Gastrocnemius medialis (tissue), 4 donors: ENCODE data around the gene UTRN. TPM values are rescaled to one million over a fixed set of nuclear protein-coding genes. Genes with fewer than 3 reads are reported as not detected.

Experiments used
- ATAC-seq, 2 donors: fragments of 150-250 bp; one replicate each; pipeline ENCODE4 v1.9.1; 2016
- DNase-seq, 2 donors: peaks; one replicate each; pipeline ENCODE4 v3.0.0-alpha.2; 2019
- H3K27ac ChIP-seq, 4 donors: fragments of 200-600 bp; sonication (generic); 1 replicate in 1 of 4; 2 replicates in 3 of 4; pipeline ENCODE4 v1.5.1; 2016 to 2018; ENCODE audit warnings: mild to moderate bottlenecking in 2 of 4, moderate library complexity in 1 of 4
- H3K27me3 ChIP-seq, 3 donors: fragments of 200-600 bp; sonication (generic) in 2 of 3; 1 replicate in 1 of 3; 2 replicates in 2 of 3; pipeline versions ENCODE4 v1.5.1 to v1.6.0; 2016 to 2019; ENCODE audit warnings: mild to moderate bottlenecking in 1 of 3, moderate library complexity in 1 of 3
- H3K36me3 ChIP-seq, 2 donors: fragments of 200-600 bp; sonication (generic) in 1 of 2; one replicate each; pipeline ENCODE4 v1.5.1; 2017 to 2018
- H3K4me1 ChIP-seq, 2 donors: fragments of 200-600 bp; sonication (generic) in 1 of 2; one replicate each; pipeline ENCODE4 v1.5.1; 2016 to 2017; ENCODE audit warnings: mild to moderate bottlenecking in 2 of 2
- H3K4me3 ChIP-seq, 4 donors: fragments of 200-600 bp; sonication (generic) in 3 of 4; 1 replicate in 1 of 4; 2 replicates in 3 of 4; pipeline ENCODE4 v1.5.1; 2016 to 2019; ENCODE audit warnings: mild to moderate bottlenecking in 2 of 4
- H3K9me3 ChIP-seq, 3 donors: fragments of 200-600 bp; sonication (generic) in 2 of 3; 1 replicate in 1 of 3; 2 replicates in 2 of 3; pipeline ENCODE4 v1.5.1; 2016 to 2019
- POLR2A ChIP-seq, 2 donors: fragments of 450-650 bp; IDR thresholded peaks; one replicate each; pipeline ENCODE4 v1.6.1; 2017; ENCODE audit warnings: antibody characterized with exemption in 2 of 2, mild to moderate bottlenecking in 2 of 2, moderate library complexity in 2 of 2
- in situ Hi-C, 4 donors: fragments of 200-750 bp; cut with MboI; loops; one replicate each; pipeline versions ENCODE4 v1.15.0 to v1.8.0; 2017; ENCODE audit warnings: low sequenced_read_pairs in 4 of 4
- intact Hi-C: fragments of 100-400 bp; cut with DNase I; formaldehyde crosslinking; loops from one replicate; pipeline ENCODE4 v1.15.1; 2023; ENCODE audit warnings: low total_unique reads
- total RNA-seq, 4 donors: library from RNA; depleted of rRNA; stranded (reverse); fragments of >200 nt; gene quantifications; one replicate each; pipeline versions ENCODE4 v1.1.0 to v1.2.3, GENCODE V29; 2016
- TF ChIP-seq, protein P1 (sequence below), 5 experiments: fragments of 450-650 bp in 3 of 5; fragments of 200-600 bp in 2 of 5; sonication (generic) in 2 of 5; IDR thresholded peaks in 4 of 5; conservative IDR thresholded peaks in 1 of 5; 1 replicate in 4 of 5; 2 replicates in 1 of 5; pipeline ENCODE4 v1.5.1; 2016 to 2019; ENCODE audit warnings: antibody characterized with exemption in 5 of 5, mild to moderate bottlenecking in 3 of 5, moderate library complexity in 3 of 5

UTRN gene
- total RNA-seq, 4 donors from 2014 or later = 24.1 to 66.3 (median 40.1) TPM

DNA sequence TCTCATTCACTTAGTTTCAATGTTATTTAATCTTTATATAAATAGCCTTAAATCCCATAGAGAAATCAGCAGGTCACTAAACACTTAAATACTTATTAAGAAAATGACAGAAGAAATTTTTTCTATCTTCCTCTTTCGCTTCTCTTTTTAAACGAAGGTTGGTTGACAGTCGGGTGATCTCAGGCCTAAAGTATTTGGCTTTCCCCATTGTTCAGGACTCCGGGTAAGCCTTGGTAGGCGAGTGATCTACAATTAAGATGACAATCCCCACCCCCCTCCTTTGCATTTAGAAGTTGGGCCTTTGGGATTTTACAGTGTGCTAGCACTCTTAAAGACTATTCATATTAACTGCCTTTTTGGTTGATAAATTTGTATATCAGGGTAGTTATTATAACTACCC, 19.7 kb upstream of the UTRN start:
- H3K9me3 ChIP-seq = no peaks in the 10 kb centered on the region
- intact Hi-C loops = loop anchor here (5.0 kb wide), 2 partner anchors 48 to 67 kb away; no protein-coding TSS in a partner anchor
- H3K27ac ChIP-seq = peak overlapping the region; percentile 72 to 87 (median 76)
- H3K4me3 ChIP-seq = no peak overlapping the region
- in situ Hi-C loops = no loop called here
- H3K27me3 ChIP-seq = no peaks in the 10 kb centered on the region
- DNase-seq = no peak
- no peak for ATAC-seq
- TF ChIP-seq, protein P1, sequence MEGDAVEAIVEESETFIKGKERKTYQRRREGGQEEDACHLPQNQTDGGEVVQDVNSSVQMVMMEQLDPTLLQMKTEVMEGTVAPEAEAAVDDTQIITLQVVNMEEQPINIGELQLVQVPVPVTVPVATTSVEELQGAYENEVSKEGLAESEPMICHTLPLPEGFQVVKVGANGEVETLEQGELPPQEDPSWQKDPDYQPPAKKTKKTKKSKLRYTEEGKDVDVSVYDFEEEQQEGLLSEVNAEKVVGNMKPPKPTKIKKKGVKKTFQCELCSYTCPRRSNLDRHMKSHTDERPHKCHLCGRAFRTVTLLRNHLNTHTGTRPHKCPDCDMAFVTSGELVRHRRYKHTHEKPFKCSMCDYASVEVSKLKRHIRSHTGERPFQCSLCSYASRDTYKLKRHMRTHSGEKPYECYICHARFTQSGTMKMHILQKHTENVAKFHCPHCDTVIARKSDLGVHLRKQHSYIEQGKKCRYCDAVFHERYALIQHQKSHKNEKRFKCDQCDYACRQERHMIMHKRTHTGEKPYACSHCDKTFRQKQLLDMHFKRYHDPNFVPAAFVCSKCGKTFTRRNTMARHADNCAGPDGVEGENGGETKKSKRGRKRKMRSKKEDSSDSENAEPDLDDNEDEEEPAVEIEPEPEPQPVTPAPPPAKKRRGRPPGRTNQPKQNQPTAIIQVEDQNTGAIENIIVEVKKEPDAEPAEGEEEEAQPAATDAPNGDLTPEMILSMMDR (IDR thresholded peaks at IDR 0.05 in 4 of 5, conservative IDR thresholded peaks at IDR 0.05 in 1 of 5) = no peak
- TF ChIP-seq POLR2A (IDR thresholded peaks at IDR 0.05) = no peak
- H3K36me3 ChIP-seq = no peaks in the 10 kb centered on the region
- H3K4me1 ChIP-seq = peaks cover 21 to 26% of the 10 kb centered on the region in 2 donors

DNA sequence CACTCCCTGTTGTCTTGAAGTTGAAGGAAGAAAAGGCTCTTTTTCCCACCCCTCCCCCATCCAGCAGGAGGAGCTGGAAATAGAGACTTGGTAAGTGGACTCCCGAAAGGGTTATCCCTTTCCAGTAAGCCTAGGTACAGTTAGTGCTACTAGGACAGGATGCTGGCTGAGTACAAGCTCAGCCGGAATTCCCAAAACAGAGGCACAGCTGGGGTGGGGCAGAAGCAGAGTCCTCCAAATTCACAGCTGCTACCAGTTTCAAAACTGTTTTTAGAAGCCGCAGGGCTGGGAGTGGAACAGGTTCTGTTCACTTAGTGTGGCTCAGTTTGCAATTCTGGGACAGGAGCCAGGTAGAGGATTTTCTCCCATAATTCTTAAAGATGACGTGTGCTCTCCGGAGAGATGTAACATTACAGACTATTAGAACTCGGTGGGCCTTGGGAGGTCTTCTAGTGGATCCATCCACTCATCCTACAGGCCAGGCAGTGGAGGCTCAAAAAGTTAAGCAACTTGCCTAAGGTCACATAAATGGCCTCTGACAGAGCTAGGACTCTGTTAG, 19.0 kb upstream of the UTRN start:
- intact Hi-C loops = loop anchor here (1.0 to 5.0 kb wide), 3 partner anchors 19 to 66 kb away; partner anchors contain the start of gene UTRN

DNA sequence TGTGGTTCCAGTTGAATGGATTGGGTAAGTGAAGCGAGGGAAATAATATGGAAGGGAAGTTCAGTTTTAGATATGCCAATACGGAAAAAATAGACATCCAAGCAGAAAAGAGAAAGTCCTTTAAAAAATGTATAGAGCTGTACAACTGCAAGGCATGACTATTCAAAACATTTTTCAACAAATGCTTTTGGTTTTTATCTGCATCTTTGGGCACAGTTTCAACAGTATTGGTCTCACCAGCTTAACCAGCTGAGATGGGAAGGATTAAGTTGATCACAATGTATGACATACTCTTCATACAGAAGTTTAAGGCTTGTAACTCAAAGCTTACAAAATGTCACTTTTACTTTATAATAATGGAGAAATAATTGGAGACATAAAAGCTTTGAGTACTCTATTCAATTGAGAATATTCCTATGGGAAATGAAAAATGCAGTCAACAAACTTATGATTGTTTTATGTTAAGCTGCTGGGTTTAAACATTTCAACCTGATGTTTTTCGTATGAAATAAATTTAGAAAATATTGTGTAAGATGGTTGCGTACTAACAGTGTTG, 16.3 kb upstream of the UTRN start:
- Histone ChIP-seq H3K27ac (peak overlapping the region in 3 of 4 donors; percentile 30 to 57 (median 36)), H3K9me3 (no peaks in the 10 kb centered on the region), H3K4me3 (no peak overlapping the region), H3K4me1 (peaks cover 21 to 26% of the 10 kb centered on the region in 2 donors), H3K27me3 (no peaks in the 10 kb centered on the region), H3K36me3 (no peaks in the 10 kb centered on the region)
- ATAC-seq (no peak), DNase-seq (no peak)
- TF ChIP-seq, protein P1 (IDR thresholded peaks at IDR 0.05 in 4 of 5, conservative IDR thresholded peaks at IDR 0.05 in 1 of 5) = no peak
- no peak for TF ChIP-seq POLR2A (IDR thresholded peaks at IDR 0.05)
- intact Hi-C loops (loop anchor here (5.0 kb wide), 2 partner anchors 52 to 63 kb away; no protein-coding TSS in a partner anchor), in situ Hi-C loops (no loop called here)

More for the DNA sequence above, 19.0 kb upstream of the UTRN start:
- no peaks in the 10 kb centered on the region for H3K9me3 ChIP-seq
- peak in 1 of 2 donors; percentile 7 for TF ChIP-seq POLR2A (IDR thresholded peaks at IDR 0.05)
- TF ChIP-seq, protein P1 (IDR thresholded peaks at IDR 0.05 in 4 of 5, conservative IDR thresholded peaks at IDR 0.05 in 1 of 5) = no peak
- H3K4me3 ChIP-seq = peak overlapping the region in 1 of 4 donors; percentile 36
- peak; percentile 99 for ATAC-seq
- in situ Hi-C loops = no loop called here
- H3K27me3 ChIP-seq = no peaks in the 10 kb centered on the region
- H3K4me1 ChIP-seq = peaks cover 21 to 26% of the 10 kb centered on the region in 2 donors
- H3K27ac ChIP-seq = peak overlapping the region; percentile 72 to 87 (median 76)
- no peaks in the 10 kb centered on the region for H3K36me3 ChIP-seq
- DNase-seq = peak; percentile 81 to 86

DNA sequence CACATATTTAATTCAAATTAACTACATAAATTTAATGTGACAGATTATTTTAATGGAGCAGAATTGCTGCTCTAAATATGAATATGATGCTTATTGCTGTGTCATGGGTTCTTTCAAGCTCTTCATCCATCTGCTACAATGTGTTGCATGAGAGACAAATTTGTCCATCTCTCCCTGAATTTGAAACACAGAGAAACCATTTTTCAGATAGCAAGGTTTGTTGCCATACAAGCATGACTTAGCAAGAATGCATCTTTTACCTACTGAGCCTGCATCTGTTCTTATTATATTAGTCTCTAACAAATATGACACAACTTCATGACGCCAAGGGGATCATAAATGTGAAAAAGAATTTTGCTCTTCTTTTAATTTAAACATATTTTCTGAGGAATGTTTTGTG, 8.0 kb upstream of the UTRN start:
- Histone ChIP-seq H3K27me3 (no peaks in the 10 kb centered on the region), H3K4me3 (no peak overlapping the region), H3K4me1 (no peaks in the 10 kb centered on the region), H3K27ac (no peak overlapping the region), H3K9me3 (no peaks in the 10 kb centered on the region), H3K36me3 (no peaks in the 10 kb centered on the region)
- TF ChIP-seq POLR2A (IDR thresholded peaks at IDR 0.05) = no peak
- TF ChIP-seq, protein P1 (IDR thresholded peaks at IDR 0.05 in 4 of 5, conservative IDR thresholded peaks at IDR 0.05 in 1 of 5) = no peak
- no peak for ATAC-seq
- DNase-seq = no peak
- intact Hi-C loops (no loop called here), in situ Hi-C loops (no loop called here)
